Natural killer cell (primary cell): ENCODE results near the gene AGBL4. TPM values are rescaled to one million over a fixed set of nuclear protein-coding genes. Genes with fewer than 3 reads are reported as not detected.

ENCODE experiments used
- ATAC-seq, 3 donors: fragments of 150-1000 bp in 2 of 3; fragments of 200-7000 bp in 1 of 3; cut with Tn5 transposase; 1 replicate in 1 of 3; 2 replicates in 2 of 3; pipeline ENCODE4 v1.10.0; 2021; ENCODE audit warnings: mild to moderate bottlenecking in 2 of 3, moderate library complexity in 2 of 3
- DNase-seq, 2 donors: peaks; one replicate each; pipeline versions ENCODE4 v3.0.0 to v3.0.0-alpha.2; 2013 to 2021; ENCODE audit warnings: mixed read lengths in 1 of 2
- H3K27ac ChIP-seq: one replicate; pipeline ENCODE4 v1.5.1; 2013; ENCODE audit warnings: mild to moderate bottlenecking, low read length
- H3K27me3 ChIP-seq: one replicate; pipeline ENCODE4 v1.6.1; 2013; ENCODE audit warnings: low read length; ENCODE audit not compliant: control insufficient read depth, insufficient read depth
- H3K36me3 ChIP-seq: one replicate; pipeline ENCODE4 v1.6.1; 2013; ENCODE audit warnings: low read length; ENCODE audit not compliant: control insufficient read depth, insufficient read depth
- H3K4me1 ChIP-seq: one replicate; pipeline ENCODE4 v1.6.1; 2013; ENCODE audit warnings: low read length; ENCODE audit not compliant: control insufficient read depth, insufficient read depth
- H3K4me3 ChIP-seq: one replicate; pipeline ENCODE4 v1.5.1; 2013; ENCODE audit warnings: low read length
- H3K9me3 ChIP-seq: one replicate; pipeline ENCODE4 v1.6.1; 2013; ENCODE audit warnings: low read length; ENCODE audit not compliant: control insufficient read depth, insufficient read depth
- H3K27ac Mint-ChIP-seq, 2 donors: one replicate each; pipeline ENCODE4 v1.8.0; 2022; ENCODE audit warnings: mild to moderate bottlenecking in 2 of 2, mixed read lengths in 2 of 2, moderate library complexity in 1 of 2
- H3K27me3 Mint-ChIP-seq, 2 donors: one replicate each; pipeline ENCODE4 v1.8.0; 2022; ENCODE audit warnings: low read depth in 2 of 2, mixed read lengths in 2 of 2
- H3K36me3 Mint-ChIP-seq: one replicate; pipeline ENCODE4 v1.8.0; 2022; ENCODE audit warnings: mixed read lengths
- H3K4me1 Mint-ChIP-seq, 2 donors: one replicate each; pipeline ENCODE4 v1.8.0; 2022; ENCODE audit warnings: mixed read lengths in 2 of 2
- H3K4me3 Mint-ChIP-seq: one replicate; pipeline ENCODE4 v1.8.0; 2022; ENCODE audit warnings: mild to moderate bottlenecking, moderate library complexity, mixed read lengths
- H3K9me3 Mint-ChIP-seq, 2 donors: one replicate each; pipeline ENCODE4 v1.8.0; 2022; ENCODE audit warnings: mixed read lengths in 2 of 2
- CTCF ChIP-seq: fragments of 200-600 bp; IDR thresholded peaks from one replicate; pipeline ENCODE4 v1.8.0; 2022; ENCODE audit warnings: antibody characterized with exemption
- WGBS: methylation state at CpG from one replicate; pipeline ENCODE4 v1.1.7; 2013; ENCODE audit warnings: missing lambda C conversion rate; ENCODE audit not compliant: insufficient coverage; 5-methylcytosine and 5-hydroxymethylcytosine counted together
- intact Hi-C: fragments of 100-400 bp; cut with micrococcal nuclease; formaldehyde crosslinking; loops from one replicate; pipeline ENCODE4 v1.14.2; 2022
- total RNA-seq, 4 donors: library from RNA; stranded (reverse); fragments of 120-200 nt in 1 of 4; gene quantifications; one replicate each; pipeline versions ENCODE4 v1.2.3 to v1.2.4, GENCODE V29; 2013 to 2022

AGBL4 gene
- total RNA-seq, 3 donors from 2014 or later (not counting 1 experiment from before 2014, with no cell fraction given), result not detected

GRCh38 chr1:48943393-48943792 is 1080.4 kb downstream of the AGBL4 start:
- no peaks in the 10 kb centered on the region for H3K36me3 Mint-ChIP-seq
- Histone ChIP-seq H3K27me3 (no peaks in the 10 kb centered on the region), H3K9me3 (no peaks in the 10 kb centered on the region), H3K27ac (no peak overlapping the region), H3K4me1 (no peaks in the 10 kb centered on the region), H3K36me3 (no peaks in the 10 kb centered on the region), H3K4me3 (no peak overlapping the region)
- 96% methylated on average over 1 of the region's 1 CpG for WGBS
- ATAC-seq, result no peak
- no peaks in the 10 kb centered on the region for H3K4me1 Mint-ChIP-seq
- no peaks in the 10 kb centered on the region for H3K9me3 Mint-ChIP-seq
- intact Hi-C loops, result no loop called here
- H3K4me3 Mint-ChIP-seq, result no peak overlapping the region
- TF ChIP-seq CTCF, result no peak
- H3K27me3 Mint-ChIP-seq, result peaks cover 0 to 3% of the 10 kb centered on the region in 2 donors
- H3K27ac Mint-ChIP-seq, result no peak overlapping the region
- no peak for DNase-seq

GRCh38 chr1:48940962-48941732 is 1082.6 kb downstream of the AGBL4 start:
- no peak overlapping the region for H3K27ac ChIP-seq
- H3K36me3 ChIP-seq, result no peaks in the 10 kb centered on the region
- no peaks in the 10 kb centered on the region for H3K9me3 ChIP-seq
- intact Hi-C loops, result no loop called here
- Mint-ChIP-seq H3K36me3 (no peaks in the 10 kb centered on the region), H3K27ac (no peak overlapping the region), H3K27me3 (no peaks in the 10 kb centered on the region), H3K9me3 (no peaks in the 10 kb centered on the region), H3K4me3 (no peak overlapping the region), H3K4me1 (no peaks in the 10 kb centered on the region)
- no peak for TF ChIP-seq CTCF
- no peaks in the 10 kb centered on the region for H3K4me1 ChIP-seq
- no peak overlapping the region for H3K4me3 ChIP-seq
- DNase-seq (no peak), ATAC-seq (no peak)
- no peaks in the 10 kb centered on the region for H3K27me3 ChIP-seq

- Mint-ChIP-seq H3K27me3 (no peaks in the 10 kb centered on the region), H3K9me3 (no peaks in the 10 kb centered on the region), H3K36me3 (no peaks in the 10 kb centered on the region), H3K4me1 (no peaks in the 10 kb centered on the region), H3K4me3 (no peak overlapping the region), H3K27ac (no peak overlapping the region)
- no peak for ATAC-seq
- 100% methylated on average over 1 of the region's 2 CpGs for WGBS
- no peaks in the 10 kb centered on the region for H3K4me1 ChIP-seq
- no peak for DNase-seq
- no peaks in the 10 kb centered on the region for H3K9me3 ChIP-seq
- intact Hi-C loops, result no loop called here
- no peak for TF ChIP-seq CTCF
- no peak overlapping the region for H3K27ac ChIP-seq
- H3K27me3 ChIP-seq, result no peaks in the 10 kb centered on the region
- H3K36me3 ChIP-seq, result no peaks in the 10 kb centered on the region
- no peak overlapping the region for H3K4me3 ChIP-seq
These were observed 1083.4 kb downstream of the AGBL4 start for GRCh38 chr1:48940354-48940753.

GRCh38 chr1:48939828-48940227 is 1083.9 kb downstream of the AGBL4 start:
- H3K36me3 Mint-ChIP-seq, result no peaks in the 10 kb centered on the region
- intact Hi-C loops, result no loop called here
- H3K27ac ChIP-seq, result no peak overlapping the region
- H3K9me3 ChIP-seq, result no peaks in the 10 kb centered on the region
- no peak overlapping the region for H3K4me3 ChIP-seq
- no peaks in the 10 kb centered on the region for H3K4me1 Mint-ChIP-seq
- H3K4me3 Mint-ChIP-seq, result no peak overlapping the region
- no peak for ATAC-seq
- TF ChIP-seq CTCF, result no peak
- no peaks in the 10 kb centered on the region for H3K9me3 Mint-ChIP-seq
- no peak overlapping the region for H3K27ac Mint-ChIP-seq
- no peaks in the 10 kb centered on the region for H3K27me3 Mint-ChIP-seq
- no peak for DNase-seq
- no peaks in the 10 kb centered on the region for H3K4me1 ChIP-seq
- WGBS, result 86% methylated on average over 5 of the region's 6 CpGs
- H3K36me3 ChIP-seq, result no peaks in the 10 kb centered on the region
- no peaks in the 10 kb centered on the region for H3K27me3 ChIP-seq
